CD4-positive, alpha-beta memory T cell (primary cell): Measurements from ENCODE around the gene GMIP. TPM values are rescaled to one million over a fixed set of nuclear protein-coding genes. Genes with fewer than 3 reads are reported as not detected.
"Not testable (repeated sequence)": the region's sequence is repeated elsewhere in the genome, so short reads cannot be mapped to it uniquely, and the experiment has no call there.

ENCODE experiments used
- CTCF ChIA-PET: fragments of 350-600 bp; sonication (Branson Sonifier 250); formaldehyde crosslinking; loops from one replicate; lab custom pipeline; 2021; ENCODE audit warnings: inconsistent platforms; ENCODE audit not compliant: partially characterized antibody; lab: Charles Lee
- POLR2A ChIA-PET: fragments of 350-600 bp; sonication (Branson Sonifier 250); formaldehyde crosslinking; loops from one replicate; lab custom pipeline; 2021; ENCODE audit not compliant: partially characterized antibody; lab: Charles Lee
- DNase-seq, 5 donors: peaks; one replicate each; pipeline versions ENCODE4 v3.0.0 to v3.0.0-alpha.2; 2020 to 2022; ENCODE audit warnings: mixed read lengths in 1 of 5
- H3K27ac ChIP-seq: one replicate; pipeline ENCODE4 v1.7.0; 2013; ENCODE audit warnings: low read depth, low read length
- H3K27me3 ChIP-seq: 2 replicates; pipeline ENCODE4 v1.7.0; 2013; ENCODE audit warnings: mild to moderate bottlenecking, low read length, moderate library complexity; ENCODE audit not compliant: insufficient read depth
- H3K36me3 ChIP-seq: 2 replicates; pipeline ENCODE4 v1.7.0; 2013; ENCODE audit warnings: mild to moderate bottlenecking, low read length, moderate library complexity; ENCODE audit not compliant: insufficient read depth
- H3K4me1 ChIP-seq: 2 replicates; pipeline ENCODE4 v1.7.0; 2013; ENCODE audit warnings: mild to moderate bottlenecking, low read length, moderate library complexity; ENCODE audit not compliant: insufficient read depth
- H3K4me3 ChIP-seq, 2 donors: one replicate each; pipeline ENCODE4 v1.7.0; 2013; ENCODE audit warnings: low read length in 2 of 2, mild to moderate bottlenecking in 1 of 2
- H3K9me3 ChIP-seq, 2 donors: one replicate each; pipeline ENCODE4 v1.7.0; 2013; ENCODE audit warnings: low read length in 2 of 2, control low read depth in 1 of 2; ENCODE audit not compliant: control insufficient read depth in 1 of 2
- H3K27ac Mint-ChIP-seq, 7 donors: one replicate each; pipeline ENCODE4 v1.8.0; 2020 to 2021; ENCODE audit warnings: mixed read lengths in 7 of 7, mild to moderate bottlenecking in 6 of 7, inconsistent platforms in 3 of 7, moderate library complexity in 3 of 7
- H3K27me3 Mint-ChIP-seq, 2 donors: one replicate each; pipeline ENCODE4 v1.8.0; 2020 to 2021; ENCODE audit warnings: mixed read lengths in 2 of 2
- H3K36me3 Mint-ChIP-seq, 2 donors: one replicate each; pipeline ENCODE4 v1.8.0; 2020 to 2021; ENCODE audit warnings: mixed read lengths in 2 of 2, inconsistent platforms in 1 of 2, mild to moderate bottlenecking in 1 of 2
- H3K4me1 Mint-ChIP-seq, 4 donors: one replicate each; pipeline ENCODE4 v1.8.0; 2020 to 2021; ENCODE audit warnings: mixed read lengths in 4 of 4, mild to moderate bottlenecking in 1 of 4
- H3K4me3 Mint-ChIP-seq, 8 donors: one replicate each; pipeline ENCODE4 v1.8.0; 2020 to 2021; ENCODE audit warnings: mixed read lengths in 8 of 8, mild to moderate bottlenecking in 7 of 8, moderate library complexity in 6 of 8, inconsistent platforms in 3 of 8
- H3K9me3 Mint-ChIP-seq, 8 donors: one replicate each; pipeline ENCODE4 v1.8.0; 2020 to 2021; ENCODE audit warnings: mixed read lengths in 8 of 8, mild to moderate bottlenecking in 5 of 8, inconsistent platforms in 3 of 8, moderate library complexity in 1 of 8
- intact Hi-C: fragments of 100-400 bp; cut with micrococcal nuclease; formaldehyde crosslinking; loops from one replicate; pipeline ENCODE4 v1.15.1; 2023
- polyA plus RNA-seq, 2 donors: library from polyadenylated mRNA; unstranded; fragments of 300-500 nt; fragmentation: Illumina TruSeq; gene quantifications; one replicate each; pipeline ENCODE4 v1.2.3, GENCODE V29; 2021
- total RNA-seq, 2 experiments: library from RNA; stranded (reverse); gene quantifications; one replicate each; pipeline ENCODE4 v1.2.3, GENCODE V29; 2021

GMIP gene, protein sequence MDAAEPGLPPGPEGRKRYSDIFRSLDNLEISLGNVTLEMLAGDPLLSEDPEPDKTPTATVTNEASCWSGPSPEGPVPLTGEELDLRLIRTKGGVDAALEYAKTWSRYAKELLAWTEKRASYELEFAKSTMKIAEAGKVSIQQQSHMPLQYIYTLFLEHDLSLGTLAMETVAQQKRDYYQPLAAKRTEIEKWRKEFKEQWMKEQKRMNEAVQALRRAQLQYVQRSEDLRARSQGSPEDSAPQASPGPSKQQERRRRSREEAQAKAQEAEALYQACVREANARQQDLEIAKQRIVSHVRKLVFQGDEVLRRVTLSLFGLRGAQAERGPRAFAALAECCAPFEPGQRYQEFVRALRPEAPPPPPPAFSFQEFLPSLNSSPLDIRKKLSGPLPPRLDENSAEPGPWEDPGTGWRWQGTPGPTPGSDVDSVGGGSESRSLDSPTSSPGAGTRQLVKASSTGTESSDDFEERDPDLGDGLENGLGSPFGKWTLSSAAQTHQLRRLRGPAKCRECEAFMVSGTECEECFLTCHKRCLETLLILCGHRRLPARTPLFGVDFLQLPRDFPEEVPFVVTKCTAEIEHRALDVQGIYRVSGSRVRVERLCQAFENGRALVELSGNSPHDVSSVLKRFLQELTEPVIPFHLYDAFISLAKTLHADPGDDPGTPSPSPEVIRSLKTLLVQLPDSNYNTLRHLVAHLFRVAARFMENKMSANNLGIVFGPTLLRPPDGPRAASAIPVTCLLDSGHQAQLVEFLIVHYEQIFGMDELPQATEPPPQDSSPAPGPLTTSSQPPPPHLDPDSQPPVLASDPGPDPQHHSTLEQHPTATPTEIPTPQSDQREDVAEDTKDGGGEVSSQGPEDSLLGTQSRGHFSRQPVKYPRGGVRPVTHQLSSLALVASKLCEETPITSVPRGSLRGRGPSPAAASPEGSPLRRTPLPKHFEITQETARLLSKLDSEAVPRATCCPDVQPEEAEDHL
- 100 to 1,000 TPM; 101 to 105 TPM for total RNA-seq
- 10 to 100 TPM; 28.4 to 49.7 TPM for polyA plus RNA-seq

GRCh38 chr19:19643158-19644053, at the start of gene GMIP:
Gene GMIP (minus strand): TSS chr19:19643657. CDS start chr19:19643529, 128 bp downstream.
- H3K27ac Mint-ChIP-seq: peak within 1 kb of the TSS; percentile 96 to 99 (median 97)
- H3K27me3 Mint-ChIP-seq: no peaks in the 10 kb centered on the region
- peak; percentile 86 to 89 (median 88) for DNase-seq
- POLR2A ChIA-PET: interaction anchor here (0.6 to 4.0 kb wide), 25 partner anchors 9 to 229 kb away, joined by 3 to 46 read pairs (median 4); partner anchors contain the start of genes ATP13A1, LPAR2, PBX4 and ZNF101
- peaks cover 9 to 25% (median 15%) of the 10 kb centered on the region in 4 donors for H3K4me1 Mint-ChIP-seq
- no peaks in the 10 kb centered on the region for H3K9me3 ChIP-seq
- no peaks in the 10 kb centered on the region for H3K9me3 Mint-ChIP-seq
- intact Hi-C loops: loop anchor here (1.0 to 2.0 kb wide), 6 partner anchors 15 to 111 kb away; partner anchors contain the start of genes ATP13A1, LPAR2 and PBX4
- peaks cover 22% of the 10 kb centered on the region for H3K4me1 ChIP-seq
- no peaks in the 10 kb centered on the region for H3K27me3 ChIP-seq
- peak within 1 kb of the TSS; percentile 92 for H3K27ac ChIP-seq
- CTCF ChIA-PET: interaction anchor here (0.6 to 2.7 kb wide), 23 partner anchors 10 to 317 kb away, joined by 3 to 68 read pairs (median 4); partner anchors contain the start of genes NDUFA13, TSSK6 and YJEFN3
- H3K4me3 Mint-ChIP-seq: peak within 1 kb of the TSS; percentile 90 to 99 (median 99)
- H3K36me3 Mint-ChIP-seq: peaks cover 8 to 60% of the 10 kb centered on the region in 2 donors
- H3K36me3 ChIP-seq: peaks cover 33% of the 10 kb centered on the region
- H3K4me3 ChIP-seq: peak within 1 kb of the TSS; percentile 96 to 97

GRCh38 chr19:19691683-19692082, 48.2 kb upstream of the GMIP start:
- Histone ChIP-seq H3K4me3 (no peak overlapping the region), H3K27me3 (no peaks in the 10 kb centered on the region), H3K36me3 (no peaks in the 10 kb centered on the region), H3K4me1 (no peaks in the 10 kb centered on the region), H3K9me3 (no peaks in the 10 kb centered on the region), H3K27ac (no peak overlapping the region)
- POLR2A ChIA-PET: interaction anchor here (1.0 to 1.5 kb wide), 2 partner anchors 24 to 27 kb away, joined by 3 to 5 read pairs; no protein-coding TSS in a partner anchor
- no peak overlapping the region for H3K27ac Mint-ChIP-seq
- H3K36me3 Mint-ChIP-seq: peaks cover 5 to 9% of the 10 kb centered on the region in 2 donors
- H3K9me3 Mint-ChIP-seq: peaks cover 0 to 17% (median 6%) of the 10 kb centered on the region in 8 donors
- H3K27me3 Mint-ChIP-seq: no peaks in the 10 kb centered on the region
- DNase-seq: no peak
- CTCF ChIA-PET: no interaction called here
- H3K4me1 Mint-ChIP-seq: peaks cover 0 to 2% (median 0%) of the 10 kb centered on the region in 4 donors
- intact Hi-C loops: no loop called here
- no peak overlapping the region for H3K4me3 Mint-ChIP-seq

- H3K27me3 ChIP-seq, H3K4me1 Mint-ChIP-seq, CTCF ChIA-PET, H3K27me3 Mint-ChIP-seq, H3K36me3 ChIP-seq, H3K9me3 ChIP-seq, H3K27ac Mint-ChIP-seq, H3K4me3 ChIP-seq, intact Hi-C loops, H3K27ac ChIP-seq, H3K4me1 ChIP-seq, DNase-seq, H3K4me3 Mint-ChIP-seq: not testable (repeated sequence)
- Mint-ChIP-seq H3K9me3 (peaks cover 0 to 37% (median 24%) of the 10 kb centered on the region in 8 donors), H3K36me3 (peaks cover 12 to 19% of the 10 kb centered on the region in 2 donors)
- POLR2A ChIA-PET: interaction anchor here (1.1 to 1.4 kb wide), 2 partner anchors 18 to 20 kb away, joined by 3 to 4 read pairs; partner anchors contain the start of gene ZNF101
These were observed 45.6 kb upstream of the GMIP start for GRCh38 chr19:19689023-19689422.

DNA sequence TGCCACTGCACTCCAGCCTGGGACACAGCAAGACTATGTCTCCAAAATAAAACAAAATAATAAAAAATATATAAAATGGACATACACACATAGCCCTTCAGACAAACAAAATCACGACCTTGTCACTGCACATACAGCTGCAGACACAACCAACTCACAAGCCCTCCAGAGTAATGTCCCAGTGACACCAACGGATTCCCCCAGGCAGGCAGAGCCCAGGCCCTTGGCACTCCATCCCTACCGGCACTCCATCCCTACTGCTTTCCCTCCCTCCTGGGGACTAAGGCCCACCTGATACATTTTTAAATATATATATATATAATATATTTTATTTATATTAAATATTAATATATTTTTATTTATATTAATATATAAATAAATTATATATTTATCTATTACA, 43.6 kb upstream of the GMIP start:
- Histone ChIP-seq H3K27me3 (no peaks in the 10 kb centered on the region), H3K36me3 (no peaks in the 10 kb centered on the region), H3K4me3 (no peak overlapping the region), H3K4me1 (no peaks in the 10 kb centered on the region), H3K27ac (no peak overlapping the region), H3K9me3 (peaks cover 0 to 7% of the 10 kb centered on the region in 2 donors)
- peaks cover 23 to 36% of the 10 kb centered on the region in 2 donors for H3K36me3 Mint-ChIP-seq
- ChIA-PET CTCF (no interaction called here), POLR2A (interaction anchor here (1.0 to 4.8 kb wide), 7 partner anchors 10 to 179 kb away, joined by 3 to 77 read pairs (median 3); partner anchors contain the start of genes ATP13A1, ZNF101, ZNF14 and ZNF253)
- DNase-seq: no peak
- H3K9me3 Mint-ChIP-seq: peaks cover 2 to 49% (median 41%) of the 10 kb centered on the region in 8 donors
- H3K27ac Mint-ChIP-seq: peak overlapping the region in 2 of 7 donors; percentile 74 to 75
- no peaks in the 10 kb centered on the region for H3K27me3 Mint-ChIP-seq
- intact Hi-C loops: no loop called here
- peak overlapping the region in 1 of 8 donors; percentile 15 for H3K4me3 Mint-ChIP-seq
- peaks cover 0 to 9% (median 1%) of the 10 kb centered on the region in 4 donors for H3K4me1 Mint-ChIP-seq

DNA sequence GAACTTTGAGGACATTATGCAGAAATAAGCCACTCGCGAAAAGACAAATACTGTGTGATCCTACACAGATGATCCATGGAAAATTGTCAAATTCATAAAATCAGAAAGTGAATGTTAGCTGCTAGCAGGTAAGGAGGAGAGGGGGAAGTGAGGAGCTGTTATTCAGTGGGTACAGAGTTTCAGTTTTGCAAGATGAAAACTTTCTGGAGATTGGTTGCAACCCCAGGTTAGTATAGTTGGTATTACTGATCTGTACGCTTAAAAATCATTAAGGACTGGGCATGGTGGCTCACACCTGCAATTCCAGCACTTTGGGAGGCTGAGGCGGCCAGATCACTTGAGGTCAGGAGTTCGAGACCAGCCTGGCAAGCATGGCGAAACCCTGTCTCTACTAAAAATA, 43.1 kb upstream of the GMIP start:
- H3K4me3 Mint-ChIP-seq: no peak overlapping the region
- no peak overlapping the region for H3K27ac ChIP-seq
- H3K36me3 Mint-ChIP-seq: peaks cover 23 to 36% of the 10 kb centered on the region in 2 donors
- no peak for DNase-seq
- POLR2A ChIA-PET: interaction anchor here (0.6 to 4.8 kb wide), 9 partner anchors 10 to 179 kb away, joined by 3 to 77 read pairs (median 3); partner anchors contain the start of genes ATP13A1, ZNF101, ZNF14 and ZNF253
- peaks cover 0 to 9% (median 1%) of the 10 kb centered on the region in 4 donors for H3K4me1 Mint-ChIP-seq
- no peak overlapping the region for H3K4me3 ChIP-seq
- intact Hi-C loops: no loop called here
- H3K27me3 ChIP-seq: no peaks in the 10 kb centered on the region
- H3K27ac Mint-ChIP-seq: peak overlapping the region in 1 of 7 donors; percentile 74
- H3K27me3 Mint-ChIP-seq: no peaks in the 10 kb centered on the region
- H3K9me3 Mint-ChIP-seq: peaks cover 2 to 51% (median 43%) of the 10 kb centered on the region in 8 donors
- CTCF ChIA-PET: no interaction called here
- H3K36me3 ChIP-seq: no peaks in the 10 kb centered on the region
- peaks cover 0 to 7% of the 10 kb centered on the region in 2 donors for H3K9me3 ChIP-seq
- no peaks in the 10 kb centered on the region for H3K4me1 ChIP-seq

DNA sequence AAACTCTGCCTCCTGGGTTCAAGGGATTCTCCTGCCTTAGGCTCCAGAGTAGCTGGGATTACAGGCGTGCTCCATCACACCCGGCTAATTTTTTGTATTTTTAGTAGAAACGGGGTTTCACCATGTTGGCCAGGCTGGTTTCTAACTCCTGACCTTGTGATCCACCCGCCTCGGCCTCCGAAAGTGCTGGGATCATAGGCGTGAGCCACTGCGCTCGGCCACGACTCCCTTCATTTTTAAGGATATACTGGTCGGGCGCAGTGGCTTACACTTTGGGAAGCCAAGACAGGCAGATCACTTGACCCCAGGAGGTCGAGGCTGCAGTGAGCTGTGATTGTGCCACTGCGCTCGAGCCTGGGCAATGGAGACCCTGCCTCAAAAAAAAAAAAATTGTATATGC, 42.7 kb upstream of the GMIP start:
- POLR2A ChIA-PET: interaction anchor here (0.6 to 4.8 kb wide), 8 partner anchors 12 to 64 kb away, joined by 3 to 77 read pairs (median 3); partner anchors contain the start of genes ATP13A1, ZNF101 and ZNF14
- peaks cover 28 to 41% of the 10 kb centered on the region in 2 donors for H3K36me3 Mint-ChIP-seq

More for the DNA sequence above, 42.7 kb upstream of the GMIP start:
- H3K9me3 ChIP-seq: peaks cover 0 to 11% of the 10 kb centered on the region in 2 donors
- H3K4me3 Mint-ChIP-seq, H3K4me1 ChIP-seq, H3K27me3 Mint-ChIP-seq, H3K27ac ChIP-seq, DNase-seq, H3K27ac Mint-ChIP-seq, H3K27me3 ChIP-seq, intact Hi-C loops, CTCF ChIA-PET, H3K4me1 Mint-ChIP-seq, H3K36me3 ChIP-seq, H3K4me3 ChIP-seq: not testable (repeated sequence)
- peaks cover 2 to 56% (median 48%) of the 10 kb centered on the region in 8 donors for H3K9me3 Mint-ChIP-seq
